Measurements from ENCODE around the gene TUB.

GRCh38 chr11:8082391-8083087 is 1.5 kb downstream of the TUB start:
- no peak for TF ChIP-seq CTCF (optimal IDR thresholded peaks at IDR 0.05 in 1 of 3, IDR thresholded peaks at IDR 0.05 in 1 of 3, conservative IDR thresholded peaks at IDR 0.05 in 1 of 3; ENCODE audit: extremely low read depth in 1 of 3, insufficient read depth in 2 of 3, low read length in 3 of 3)
- TF ChIP-seq EZH2 (IDR thresholded peaks at IDR 0.05; ENCODE audit: low read length) = no peak

Measured in keratinocyte (primary cell).